ENCODE results near the gene RAD51AP2. TPM values are rescaled to one million over a fixed set of nuclear protein-coding genes. Genes with fewer than 3 reads are reported as not detected.

The RAD51AP2 gene
- total and polyA plus RNA-seq, 2 of the 13 experiments (the other 11 are each of a cell fraction or from before 2014, with no cell fraction given): 0.11 to 0.12 TPM

DNA sequence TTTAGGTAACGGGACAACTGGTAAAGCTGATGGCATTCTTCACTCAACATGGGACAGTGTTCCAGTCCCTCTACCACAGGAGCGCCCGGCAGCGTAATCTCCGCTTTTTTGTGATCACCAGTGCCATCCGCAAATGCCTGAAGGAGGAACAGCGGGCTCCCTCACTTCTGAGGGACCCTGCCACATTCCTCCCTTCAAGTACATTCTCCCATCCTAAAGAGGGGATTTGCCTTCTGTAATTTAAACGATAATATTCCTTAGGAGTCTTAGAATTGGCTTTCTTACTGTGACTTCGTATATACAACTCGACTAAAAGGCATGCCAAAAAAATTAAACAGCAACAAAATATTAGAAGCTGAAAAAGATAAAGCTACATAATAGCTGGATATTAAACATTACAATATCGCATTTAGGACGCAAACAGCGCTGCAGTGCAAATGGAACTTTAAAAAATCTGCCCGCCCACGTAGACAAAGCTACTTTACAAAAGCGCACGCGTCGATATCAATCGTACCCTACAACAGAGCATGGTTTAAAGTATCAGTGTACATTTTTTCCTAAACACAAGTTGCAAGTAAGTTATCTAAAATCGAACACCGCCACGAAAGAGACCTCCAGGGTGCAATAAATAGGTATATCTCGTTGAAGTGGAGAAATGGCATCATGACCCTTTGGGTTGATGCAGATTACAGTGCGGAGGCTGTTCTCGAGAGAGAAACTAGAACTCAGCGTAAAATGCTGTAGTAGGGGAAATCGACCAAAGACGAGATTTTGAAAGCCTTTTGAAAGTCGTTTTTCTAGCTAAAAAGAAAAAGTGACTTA is 20.0 kb upstream of the RAD51AP2 start (continued):
- TF ChIP-seq, protein P1, sequence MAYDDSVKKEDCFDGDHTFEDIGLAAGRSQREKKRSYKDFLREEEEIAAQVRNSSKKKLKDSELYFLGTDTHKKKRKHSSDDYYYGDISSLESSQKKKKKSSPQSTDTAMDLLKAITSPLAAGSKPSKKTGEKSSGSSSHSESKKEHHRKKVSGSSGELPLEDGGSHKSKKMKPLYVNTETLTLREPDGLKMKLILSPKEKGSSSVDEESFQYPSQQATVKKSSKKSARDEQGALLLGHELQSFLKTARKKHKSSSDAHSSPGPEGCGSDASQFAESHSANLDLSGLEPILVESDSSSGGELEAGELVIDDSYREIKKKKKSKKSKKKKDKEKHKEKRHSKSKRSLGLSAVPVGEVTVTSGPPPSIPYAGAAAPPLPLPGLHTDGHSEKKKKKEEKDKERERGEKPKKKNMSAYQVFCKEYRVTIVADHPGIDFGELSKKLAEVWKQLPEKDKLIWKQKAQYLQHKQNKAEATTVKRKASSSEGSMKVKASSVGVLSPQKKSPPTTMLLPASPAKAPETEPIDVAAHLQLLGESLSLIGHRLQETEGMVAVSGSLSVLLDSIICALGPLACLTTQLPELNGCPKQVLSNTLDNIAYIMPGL (CRISPR knock-in tag; IDR thresholded peaks at IDR 0.05; ENCODE audit: borderline replicate concordance in 1 of 2, low read depth in 1 of 2): no peak
- no peak for TF ChIP-seq GFI1 (CRISPR knock-in tag; IDR thresholded peaks at IDR 0.05; ENCODE audit: borderline replicate concordance)
- no peak; the same call in 1 of the 2 replicates for TF ChIP-seq KMT2B (CRISPR knock-in tag; IDR thresholded peaks at IDR 0.05)
- no peak for TF ChIP-seq RORA (CRISPR knock-in tag; IDR thresholded peaks at IDR 0.05)
- peak; percentile 72 for TF ChIP-seq NAIF1 (CRISPR knock-in tag; IDR thresholded peaks at IDR 0.05; ENCODE audit: borderline replicate concordance)
- no peak for TF ChIP-seq ZFP36L1 (CRISPR knock-in tag; IDR thresholded peaks at IDR 0.05)
- no peak for TF ChIP-seq CEBPG (CRISPR knock-in tag; IDR thresholded peaks at IDR 0.05)
- no peak for TF ChIP-seq ARNT2 (CRISPR knock-in tag; IDR thresholded peaks at IDR 0.05; ENCODE audit: low read depth)
- no peak for TF ChIP-seq CAMTA2 (CRISPR knock-in tag; IDR thresholded peaks at IDR 0.05; ENCODE audit: borderline replicate concordance)
- no peak for TF ChIP-seq ZNF124 (CRISPR knock-in tag; IDR thresholded peaks at IDR 0.05)
- TF ChIP-seq NFKB2 (CRISPR knock-in tag; IDR thresholded peaks at IDR 0.05; ENCODE audit: borderline replicate concordance): no peak
- TF ChIP-seq, protein P2, sequence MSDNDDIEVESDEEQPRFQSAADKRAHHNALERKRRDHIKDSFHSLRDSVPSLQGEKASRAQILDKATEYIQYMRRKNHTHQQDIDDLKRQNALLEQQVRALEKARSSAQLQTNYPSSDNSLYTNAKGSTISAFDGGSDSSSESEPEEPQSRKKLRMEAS (IDR thresholded peaks at IDR 0.05): no peak
- TF ChIP-seq ZMYM3 (CRISPR knock-in tag; IDR thresholded peaks at IDR 0.05): 0 out of 2 replicates have a peak, but pooled peaks have one; percentile 41
- peak; percentile 43 for TF ChIP-seq XRCC5 (optimal IDR thresholded peaks at IDR 0.05; ENCODE audit: low read length)
- no peak for TF ChIP-seq HOXA9 (CRISPR knock-in tag; IDR thresholded peaks at IDR 0.05; ENCODE audit: borderline replicate concordance)
- TF ChIP-seq ZNF44 (CRISPR knock-in tag; IDR thresholded peaks at IDR 0.05): no peak
- TF ChIP-seq SNAPC2 (CRISPR knock-in tag; IDR thresholded peaks at IDR 0.05): no peak
- peak; percentile 92; the same call in 1 of the 2 replicates for TF ChIP-seq KAT7 (CRISPR knock-in tag; IDR thresholded peaks at IDR 0.05; ENCODE audit: borderline replicate concordance)
- TF ChIP-seq ZNF20 (CRISPR knock-in tag; IDR thresholded peaks at IDR 0.05): no peak
- TF ChIP-seq, protein P3, sequence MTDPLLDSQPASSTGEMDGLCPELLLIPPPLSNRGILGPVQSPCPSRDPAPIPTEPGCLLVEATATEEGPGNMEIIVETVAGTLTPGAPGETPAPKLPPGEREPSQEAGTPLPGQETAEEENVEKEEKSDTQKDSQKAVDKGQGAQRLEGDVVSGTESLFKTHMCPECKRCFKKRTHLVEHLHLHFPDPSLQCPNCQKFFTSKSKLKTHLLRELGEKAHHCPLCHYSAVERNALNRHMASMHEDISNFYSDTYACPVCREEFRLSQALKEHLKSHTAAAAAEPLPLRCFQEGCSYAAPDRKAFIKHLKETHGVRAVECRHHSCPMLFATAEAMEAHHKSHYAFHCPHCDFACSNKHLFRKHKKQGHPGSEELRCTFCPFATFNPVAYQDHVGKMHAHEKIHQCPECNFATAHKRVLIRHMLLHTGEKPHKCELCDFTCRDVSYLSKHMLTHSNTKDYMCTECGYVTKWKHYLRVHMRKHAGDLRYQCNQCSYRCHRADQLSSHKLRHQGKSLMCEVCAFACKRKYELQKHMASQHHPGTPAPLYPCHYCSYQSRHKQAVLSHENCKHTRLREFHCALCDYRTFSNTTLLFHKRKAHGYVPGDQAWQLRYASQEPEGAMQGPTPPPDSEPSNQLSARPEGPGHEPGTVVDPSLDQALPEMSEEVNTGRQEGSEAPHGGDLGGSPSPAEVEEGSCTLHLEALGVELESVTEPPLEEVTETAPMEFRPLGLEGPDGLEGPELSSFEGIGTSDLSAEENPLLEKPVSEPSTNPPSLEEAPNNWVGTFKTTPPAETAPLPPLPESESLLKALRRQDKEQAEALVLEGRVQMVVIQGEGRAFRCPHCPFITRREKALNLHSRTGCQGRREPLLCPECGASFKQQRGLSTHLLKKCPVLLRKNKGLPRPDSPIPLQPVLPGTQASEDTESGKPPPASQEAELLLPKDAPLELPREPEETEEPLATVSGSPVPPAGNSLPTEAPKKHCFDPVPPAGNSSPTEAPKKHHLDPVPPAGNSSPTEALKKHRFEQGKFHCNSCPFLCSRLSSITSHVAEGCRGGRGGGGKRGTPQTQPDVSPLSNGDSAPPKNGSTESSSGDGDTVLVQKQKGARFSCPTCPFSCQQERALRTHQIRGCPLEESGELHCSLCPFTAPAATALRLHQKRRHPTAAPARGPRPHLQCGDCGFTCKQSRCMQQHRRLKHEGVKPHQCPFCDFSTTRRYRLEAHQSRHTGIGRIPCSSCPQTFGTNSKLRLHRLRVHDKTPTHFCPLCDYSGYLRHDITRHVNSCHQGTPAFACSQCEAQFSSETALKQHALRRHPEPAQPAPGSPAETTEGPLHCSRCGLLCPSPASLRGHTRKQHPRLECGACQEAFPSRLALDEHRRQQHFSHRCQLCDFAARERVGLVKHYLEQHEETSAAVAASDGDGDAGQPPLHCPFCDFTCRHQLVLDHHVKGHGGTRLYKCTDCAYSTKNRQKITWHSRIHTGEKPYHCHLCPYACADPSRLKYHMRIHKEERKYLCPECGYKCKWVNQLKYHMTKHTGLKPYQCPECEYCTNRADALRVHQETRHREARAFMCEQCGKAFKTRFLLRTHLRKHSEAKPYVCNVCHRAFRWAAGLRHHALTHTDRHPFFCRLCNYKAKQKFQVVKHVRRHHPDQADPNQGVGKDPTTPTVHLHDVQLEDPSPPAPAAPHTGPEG (CRISPR knock-in tag; IDR thresholded peaks at IDR 0.05): peak; percentile 100
- no peak; the same call in 1 of the 2 replicates for TF ChIP-seq MTF2 (CRISPR knock-in tag; IDR thresholded peaks at IDR 0.05; ENCODE audit: borderline replicate concordance)
- TF ChIP-seq ZNF121 (CRISPR knock-in tag; IDR thresholded peaks at IDR 0.05): peak; percentile 95

Measured in HepG2 (cell line).